Bladder microvascular endothelial cell (primary cell): ENCODE results near the gene DNPEP. TPM values are rescaled to one million over a fixed set of nuclear protein-coding genes. Genes with fewer than 3 reads are reported as not detected.

ENCODE experiments used
- total RNA-seq: library from RNA; depleted of rRNA; stranded (reverse); fragments of >200 nt; gene quantifications from 2 replicates; pipeline ENCODE4 v1.2.3, GENCODE V29; 2014

DNPEP gene
- 40.3 and 51.7 TPM in 2 replicates for total RNA-seq

GRCh38 chr2:219387306-219388120, at the start of gene DNPEP:
DNPEP (minus strand) TSS chr2:219387912; CDS start chr2:219387794, 118 bp downstream.

GRCh38 chr2:219434718-219435525, 47.2 kb upstream of the DNPEP start, which contains the start of gene SPEG:
SPEG (plus strand) TSS chr2:219434843; CDS start chr2:219434978, 135 bp downstream.

GRCh38 chr2:219418155-219419011, 30.7 kb upstream of the DNPEP start, which contains the start of gene DES:
DES (plus strand) TSS chr2:219418377; CDS start chr2:219418463, 86 bp downstream.

GRCh38 chr2:219332542-219332941, 55.2 kb downstream of the DNPEP start, which contains the start of gene RESP18:
RESP18 (minus strand) TSS chr2:219332744.

Other genes with a start within 250 kb of the DNPEP start
- 14.9 and 24.1 TPM in 2 replicates for gene NHEJ1, start 227.1 kb downstream of the DNPEP start, total RNA-seq
- 0.81 and 4.5 TPM in 2 replicates for gene SLC23A3, start 217.9 kb downstream of the DNPEP start, total RNA-seq
- gene CNPPD1, start 211.0 kb downstream of the DNPEP start, total RNA-seq, result 21.4 and 39.2 TPM in 2 replicates
- 49.7 TPM in 2 replicates for gene RETREG2, start 209.6 kb downstream of the DNPEP start, total RNA-seq
- gene ZFAND2B, start 181.1 kb downstream of the DNPEP start, total RNA-seq, result 21.0 and 22.2 TPM in 2 replicates
- 31.4 and 45.8 TPM in 2 replicates for gene ABCB6, start 169.0 kb downstream of the DNPEP start, total RNA-seq
- gene ATG9A, start 158.3 kb downstream of the DNPEP start, total RNA-seq, result 36.8 and 60.8 TPM in 2 replicates
- 19.3 and 23.1 TPM in 2 replicates for gene ANKZF1, start 158.1 kb downstream of the DNPEP start, total RNA-seq
- 4.2 and 6.6 TPM in 2 replicates for gene GLB1L, start 142.5 kb downstream of the DNPEP start, total RNA-seq
- gene STK16, start 142.4 kb downstream of the DNPEP start, total RNA-seq, result 16.5 and 21.8 TPM in 2 replicates
- gene TUBA4B, start 134.7 kb downstream of the DNPEP start, total RNA-seq, result not detected in 2 replicates
- gene TUBA4A, start 134.0 kb downstream of the DNPEP start, total RNA-seq, result 9.0 and 18.1 TPM in 2 replicates
- gene DNAJB2, start 108.5 kb downstream of the DNPEP start, total RNA-seq, result 18.0 and 40.7 TPM in 2 replicates
- 0.16 TPM in 1 of 2 replicates, not detected in the other for gene PTPRN, start 78.5 kb downstream of the DNPEP start, total RNA-seq
- gene RESP18, start 55.2 kb downstream of the DNPEP start, total RNA-seq, result not detected in 2 replicates
- not detected in 2 replicates for gene DES, start 30.5 kb upstream of the DNPEP start, total RNA-seq
- 0.44 and 0.65 TPM in 2 replicates for gene SPEG, start 46.9 kb upstream of the DNPEP start, total RNA-seq
- gene GMPPA, start 111.0 kb upstream of the DNPEP start, total RNA-seq, result 27.0 and 28.9 TPM in 2 replicates
- not detected in 2 replicates for gene ASIC4, start 126.6 kb upstream of the DNPEP start, total RNA-seq
- gene CHPF, start 155.9 kb upstream of the DNPEP start, total RNA-seq, result 1.3 and 2.9 TPM in 2 replicates
- gene TMEM198, start 156.1 kb upstream of the DNPEP start, total RNA-seq, result not detected in 2 replicates
- gene OBSL1, start 183.6 kb upstream of the DNPEP start, total RNA-seq, result 13.9 and 33.5 TPM in 2 replicates
- gene INHA, start 184.4 kb upstream of the DNPEP start, total RNA-seq, result not detected in 2 replicates
- 7.8 and 10.7 TPM in 2 replicates for gene STK11IP, start 209.9 kb upstream of the DNPEP start, total RNA-seq
- gene SLC4A3, start 239.7 kb upstream of the DNPEP start, total RNA-seq, result under 0.01 and 0.25 TPM in 2 replicates